Loucy (cell line): Measurements from ENCODE around the gene PHRF1.

Experiments used
- CTCF ChIP-seq: fragments of 200-600 bp; sonication (generic); conservative IDR thresholded peaks from 2 replicates; pipeline ENCODE4 v1.5.1; 2014; ENCODE audit warnings: mild to moderate bottlenecking, antibody characterized with exemption, low read length
- EZH2phosphoT487 ChIP-seq: fragments of 200-600 bp; IDR thresholded peaks from 2 replicates; pipeline ENCODE4 v1.6.1; 2018; ENCODE audit warnings: antibody characterized with exemption, mild to moderate bottlenecking, moderate library complexity, borderline replicate concordance

- TF ChIP-seq CTCF: no peak
- no peak for TF ChIP-seq EZH2phosphoT487
Observed at GRCh38 chr11:617199-617911, 41.1 kb downstream of the PHRF1 start.
